SKM-1 (cell line): ENCODE data around the gene NTM.
A peak's percentile ranks its signal among the peaks of the same experiment; 100 is the strongest.

ENCODE experiments used
- DNase-seq: peaks from one replicate; lab custom pipeline; 2025; ENCODE audit not compliant: unreplicated experiment; lab: John Stamatoyannopoulos, UW

The NTM gene

DNA sequence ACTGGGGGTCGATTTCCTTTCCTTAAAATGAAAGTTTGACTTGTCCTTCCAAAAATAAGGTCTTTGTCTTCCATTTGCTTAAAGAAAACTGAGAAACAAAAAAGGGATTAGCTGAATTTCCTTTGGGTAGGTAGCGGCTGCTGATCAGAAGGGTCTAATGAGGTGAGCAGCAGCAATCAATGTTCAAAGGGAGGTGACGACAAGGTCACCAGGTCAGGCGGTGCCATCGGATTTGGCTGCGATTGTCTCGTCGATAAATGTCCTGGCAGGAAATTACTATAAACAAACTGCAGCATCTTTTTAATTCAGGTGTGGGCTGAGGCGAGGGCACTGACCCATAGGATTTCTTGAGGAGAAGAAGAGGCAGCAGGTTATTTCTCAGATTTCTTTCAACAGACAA lies 480.1 kb downstream of the NTM start:
- no peak for DNase-seq

DNA sequence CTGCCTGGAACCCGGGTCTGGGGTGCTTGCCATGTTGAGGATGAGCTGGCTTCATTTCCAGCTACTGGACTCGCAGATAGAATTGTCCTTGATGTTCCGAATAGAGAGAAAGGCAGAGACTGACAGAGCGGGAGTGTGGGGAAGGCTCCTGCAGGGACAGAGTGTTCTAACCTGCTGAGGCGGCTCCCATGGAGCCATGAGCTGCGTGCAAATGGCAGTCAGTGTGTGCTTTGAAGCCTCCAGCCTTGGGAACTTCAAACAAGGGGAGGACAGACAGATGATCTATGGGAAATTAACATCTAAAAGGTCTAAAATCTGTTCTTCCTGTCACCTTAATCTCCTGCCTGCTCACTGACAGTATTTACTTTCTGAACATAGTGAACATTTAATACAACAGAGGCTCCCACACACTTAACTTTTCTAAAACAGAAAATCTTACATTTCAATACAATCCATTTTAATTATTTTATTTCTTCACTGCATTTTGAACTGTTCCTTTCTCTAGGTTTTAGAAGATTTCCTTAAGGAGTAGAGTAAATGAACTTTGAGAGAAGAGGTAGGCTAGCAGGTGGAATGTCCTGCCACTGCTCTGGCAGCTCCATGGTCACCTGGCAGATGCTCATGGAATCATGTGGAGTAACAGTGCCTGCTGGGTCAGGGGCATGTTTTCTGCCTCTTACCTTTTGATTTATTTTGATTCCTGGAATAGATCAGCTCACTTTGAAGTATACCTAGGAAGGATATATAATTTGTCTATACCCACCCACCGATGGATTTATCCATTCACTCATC lies 481.7 kb downstream of the NTM start:
- no peak for DNase-seq

DNA sequence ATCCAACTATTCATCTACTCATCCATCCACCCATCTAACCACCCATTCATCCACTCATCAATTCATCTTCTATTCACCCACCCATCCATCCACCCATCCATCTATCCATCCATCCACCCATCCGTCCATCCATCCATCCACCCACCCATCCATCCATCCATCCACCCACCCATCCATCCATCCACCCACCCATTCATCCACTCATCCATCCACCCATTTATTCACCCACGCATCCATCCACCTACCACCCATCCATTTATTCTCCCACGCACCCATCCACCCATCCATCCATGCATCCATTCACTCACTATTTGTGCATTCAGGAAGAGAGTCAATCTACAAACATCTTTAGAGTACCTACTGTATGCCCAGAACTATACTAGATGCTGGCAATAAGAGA lies 482.3 kb downstream of the NTM start:
- no peak for DNase-seq

DNA sequence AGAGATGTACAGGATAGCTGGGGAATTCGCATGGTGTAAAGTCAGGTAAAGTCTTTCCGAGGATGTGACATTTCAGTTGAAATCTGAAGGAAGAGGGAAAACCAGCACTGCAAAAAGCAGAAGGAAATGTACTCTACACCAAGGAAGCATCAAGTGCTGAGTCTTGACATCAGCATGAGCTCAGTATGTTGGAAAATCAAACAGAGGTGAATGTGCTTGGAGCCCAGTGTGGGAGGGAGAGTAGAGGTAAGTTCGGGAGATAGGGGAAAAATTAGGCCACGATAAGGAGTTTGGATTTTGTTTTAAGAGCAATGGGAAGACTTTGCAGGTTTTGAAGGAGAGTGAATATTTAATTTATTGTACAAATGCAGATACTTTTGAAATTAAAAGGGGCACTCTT lies 484.0 kb downstream of the NTM start:
- DNase-seq: no peak

DNA sequence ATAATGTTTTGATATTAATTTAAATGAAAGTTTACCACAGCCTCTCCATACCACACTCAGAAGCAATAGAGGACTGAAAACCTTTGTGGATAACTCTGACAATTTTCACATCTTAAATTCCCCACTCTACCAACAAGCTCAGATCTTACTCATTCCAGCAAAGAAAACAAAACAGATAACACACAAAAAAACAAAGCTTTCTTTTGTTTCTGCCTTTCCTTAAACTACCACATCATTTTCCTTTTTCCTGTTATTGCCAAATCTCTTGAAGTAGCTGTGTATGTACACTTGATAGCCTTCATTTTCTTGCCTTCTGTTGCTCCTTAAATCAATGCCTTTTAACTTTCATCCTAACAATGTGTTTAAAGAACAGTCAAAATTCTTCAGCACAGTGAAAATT lies 484.9 kb downstream of the NTM start:
- DNase-seq: no peak

DNA sequence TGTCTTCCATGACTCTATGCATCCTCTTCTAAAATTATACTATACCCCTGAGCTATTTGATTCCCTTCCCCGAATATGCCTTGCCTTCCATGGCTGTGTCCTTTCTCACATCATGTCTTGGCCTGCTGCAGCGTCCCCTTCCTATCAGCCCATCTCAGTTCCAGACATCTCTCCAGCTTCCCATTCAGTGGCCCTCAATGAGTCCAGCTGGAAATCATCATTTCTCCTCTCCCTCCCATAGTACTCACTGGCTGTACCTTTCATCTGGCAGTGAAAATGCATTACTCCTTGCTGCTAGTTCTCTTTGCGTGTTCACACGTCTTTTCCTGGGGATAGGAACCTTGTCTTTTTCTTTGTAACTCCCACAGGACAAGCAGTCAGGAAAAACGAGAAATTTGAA lies 486.8 kb downstream of the NTM start:
- DNase-seq: no peak

DNA sequence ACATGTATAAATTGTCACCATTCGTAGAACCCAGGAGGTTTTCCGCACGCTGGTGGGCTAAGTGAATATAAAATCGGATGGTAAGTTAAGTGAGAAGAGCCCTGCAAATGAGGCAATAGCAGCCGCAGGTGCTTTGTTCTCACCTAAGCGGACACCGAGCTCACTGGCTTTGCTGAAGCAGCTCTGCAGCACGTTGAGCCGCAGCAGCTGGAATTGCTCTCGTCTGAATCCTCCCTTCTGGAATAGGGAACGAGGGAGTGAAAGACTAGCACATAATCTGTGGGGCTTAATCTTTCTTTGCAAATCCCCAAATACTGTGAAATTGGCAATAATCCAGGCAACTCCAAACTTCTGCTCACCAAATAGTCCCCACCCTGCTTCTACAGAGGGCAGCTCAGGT lies 488.1 kb downstream of the NTM start:
- DNase-seq: no peak

DNA sequence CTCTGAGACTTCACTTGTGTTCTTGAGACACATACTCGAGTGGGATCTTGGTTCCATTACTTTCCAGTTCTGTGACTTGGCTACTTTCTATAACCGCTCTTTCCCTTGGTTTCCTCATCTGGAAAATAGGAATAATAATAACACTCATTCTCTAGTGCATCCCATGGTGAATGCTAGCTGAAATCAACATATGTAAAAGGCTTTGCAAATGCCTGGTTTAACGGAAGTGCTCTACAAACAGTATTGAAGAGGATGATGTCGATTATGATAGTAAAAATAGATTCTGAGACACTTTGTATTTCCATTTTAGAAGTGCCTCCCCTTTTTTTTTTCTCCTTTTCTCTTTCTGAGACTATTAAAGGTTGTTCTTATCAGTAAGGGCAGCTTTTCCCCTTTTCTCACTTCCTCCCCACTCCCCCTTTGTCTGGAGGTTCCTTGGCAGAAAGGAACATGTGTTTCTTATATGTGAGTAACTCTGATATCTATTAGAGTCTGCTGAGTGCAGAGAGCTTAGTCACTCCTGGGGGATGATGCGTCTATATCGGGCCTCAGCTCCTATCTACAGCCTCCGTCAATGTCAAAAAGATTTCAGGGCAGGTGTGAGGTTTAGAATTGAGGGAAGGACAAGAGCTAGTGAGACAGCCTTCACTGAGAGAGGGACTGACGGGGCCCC lies 489.3 kb downstream of the NTM start:
- DNase-seq: no peak

DNA sequence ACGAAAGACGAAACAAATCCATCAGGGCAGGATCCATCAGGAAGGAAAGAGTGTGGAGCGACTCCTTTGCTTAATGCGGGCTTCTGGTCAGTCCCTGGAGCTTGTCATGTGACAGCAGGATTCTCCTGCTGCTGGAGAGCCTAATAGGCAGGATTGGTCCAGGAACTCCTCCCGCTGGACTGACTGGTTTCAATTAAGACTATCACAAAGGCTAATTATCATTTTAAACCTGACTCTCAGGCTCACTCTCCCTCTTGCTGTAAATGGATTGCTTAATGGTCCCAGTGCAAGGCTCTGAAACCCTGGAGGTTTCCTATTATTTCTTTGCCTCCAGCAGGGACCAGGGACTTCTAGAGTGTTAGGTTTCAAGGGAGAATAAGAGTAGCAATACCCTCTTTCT lies 493.8 kb downstream of the NTM start:
- no peak for DNase-seq

DNA sequence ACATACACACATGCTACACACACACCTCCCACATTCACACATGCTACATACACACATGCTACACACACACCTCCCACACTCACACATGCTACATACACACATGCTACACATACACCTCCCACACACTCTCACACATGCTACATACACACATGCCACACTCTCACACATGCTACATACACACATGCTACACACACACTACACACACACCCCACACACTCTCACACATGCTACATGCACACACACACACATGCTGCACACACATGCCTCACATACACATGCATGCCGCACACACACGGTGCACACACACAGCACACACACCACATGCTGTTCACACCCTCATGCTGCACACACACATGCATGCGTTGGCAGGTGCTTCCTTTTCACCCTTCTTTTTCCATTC lies 495.4 kb downstream of the NTM start:
- no peak for DNase-seq

DNA sequence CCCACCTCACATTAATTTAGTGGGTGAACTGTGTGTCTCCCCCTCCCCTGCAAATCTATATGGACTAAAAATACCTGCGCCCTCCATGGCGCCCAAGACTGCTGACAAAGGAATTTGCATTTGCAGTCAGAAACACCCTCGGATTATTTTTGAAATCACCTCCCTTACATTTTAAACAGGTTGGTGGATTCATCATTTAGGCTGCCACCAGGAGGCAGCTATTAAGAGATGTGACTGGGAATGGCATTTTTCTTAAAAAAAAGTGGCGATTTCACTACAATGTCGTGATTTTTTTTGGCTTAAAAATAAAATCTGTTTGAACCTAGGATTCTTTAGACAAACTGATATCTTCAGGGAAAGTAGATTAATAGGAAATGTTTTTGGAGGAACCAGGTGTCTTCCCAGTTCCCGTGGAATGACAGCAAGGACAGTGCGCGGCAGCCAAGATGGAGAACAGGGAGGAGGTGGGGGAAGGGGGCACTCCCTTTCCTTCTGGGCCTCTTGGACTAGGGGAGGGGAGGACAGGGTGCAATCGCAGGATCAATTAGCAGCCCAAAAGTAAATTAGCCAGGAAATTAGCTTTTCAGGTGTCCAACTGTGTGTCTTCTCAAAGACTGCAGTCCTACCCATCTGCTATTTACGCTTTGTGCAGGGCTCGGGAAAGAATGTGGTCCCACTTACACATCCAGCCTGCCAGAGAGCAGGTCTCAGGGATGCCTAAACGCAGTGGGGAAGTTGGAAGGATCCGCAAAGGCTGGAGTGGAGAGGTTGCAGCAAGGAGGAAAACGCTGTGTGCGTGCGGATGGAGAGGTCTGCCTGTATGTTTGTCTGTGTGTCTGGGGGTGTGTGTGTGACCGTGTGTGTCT lies 496.4 kb downstream of the NTM start:
- no peak for DNase-seq

DNA sequence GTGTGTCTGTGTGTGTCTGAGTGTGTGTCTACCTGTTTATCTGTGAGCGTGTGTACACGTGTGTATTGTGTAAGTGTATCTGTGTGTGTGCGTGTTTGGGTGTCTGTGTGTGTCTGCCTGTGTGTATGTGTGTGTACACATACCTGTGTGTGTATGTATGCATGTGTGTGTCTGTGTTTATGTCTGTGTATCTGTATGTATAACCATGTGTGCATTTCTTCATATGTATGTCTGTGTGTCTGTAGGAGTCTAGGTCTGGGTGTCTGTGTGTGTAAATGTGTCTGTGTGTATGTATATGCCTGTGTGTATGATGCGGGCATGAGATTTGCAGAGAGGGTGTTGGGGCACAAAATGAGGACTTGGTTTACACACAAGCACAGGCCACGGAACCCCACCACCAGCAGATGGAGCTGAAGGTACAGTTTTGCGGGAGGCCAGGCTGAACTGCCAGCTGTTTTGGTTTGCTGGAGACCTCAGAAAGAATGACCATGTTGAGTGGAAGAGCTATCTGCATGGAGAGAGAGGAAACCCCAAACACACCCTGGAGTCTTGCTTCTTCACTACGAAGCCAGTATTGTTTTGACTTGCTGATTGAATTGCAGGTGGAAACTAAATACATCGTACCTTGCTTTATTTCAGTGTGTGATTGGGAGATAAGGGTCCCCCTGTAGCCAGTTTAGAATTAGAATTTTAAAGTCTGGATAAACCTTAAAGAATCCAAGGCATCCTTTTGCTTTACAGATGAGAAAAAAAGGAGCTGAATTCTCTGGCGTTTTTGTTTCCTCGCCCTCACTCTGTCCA lies 497.2 kb downstream of the NTM start:
- DNase-seq: peak; percentile 15

DNA sequence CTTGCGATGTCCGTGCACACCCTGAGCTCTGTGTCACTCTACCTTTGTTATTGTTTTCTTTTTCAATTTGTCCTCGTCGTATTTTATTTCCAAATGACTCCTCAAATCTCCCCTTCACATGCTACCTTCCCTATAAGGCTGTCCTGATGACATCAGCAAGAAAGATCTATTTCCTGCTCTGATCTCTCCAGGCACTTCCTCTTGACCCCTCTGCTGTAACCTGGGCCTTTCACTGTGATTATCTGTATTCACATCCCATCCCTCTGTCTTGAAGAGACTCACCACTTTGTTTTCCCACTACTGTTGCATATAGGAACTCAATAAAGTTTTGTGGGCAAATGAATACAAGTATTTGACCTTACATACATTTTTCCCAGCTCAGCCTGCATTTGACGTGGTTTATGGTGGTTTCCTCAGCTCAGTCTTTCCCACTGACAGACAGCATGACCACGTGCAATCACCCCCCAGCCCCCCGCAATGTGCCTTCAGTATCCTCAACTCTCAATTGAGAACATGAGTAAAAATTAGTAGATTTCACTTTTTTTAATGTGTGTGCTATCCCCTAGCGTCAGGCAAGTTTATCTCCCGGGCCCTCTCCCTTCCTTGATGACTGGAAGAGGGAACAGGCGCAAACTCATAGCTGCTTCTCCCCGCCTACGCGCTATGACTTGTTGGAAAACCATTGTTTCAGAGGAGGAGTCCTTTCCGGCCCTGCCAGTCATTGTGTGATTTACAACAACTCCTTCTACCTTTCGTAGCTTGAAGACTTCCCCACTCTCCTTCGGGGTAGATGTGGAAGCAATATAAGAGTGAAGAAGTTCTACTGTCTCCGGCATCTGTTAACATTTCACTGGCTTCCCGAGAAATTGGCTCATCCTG lies 498.5 kb downstream of the NTM start:
- no peak for DNase-seq

DNA sequence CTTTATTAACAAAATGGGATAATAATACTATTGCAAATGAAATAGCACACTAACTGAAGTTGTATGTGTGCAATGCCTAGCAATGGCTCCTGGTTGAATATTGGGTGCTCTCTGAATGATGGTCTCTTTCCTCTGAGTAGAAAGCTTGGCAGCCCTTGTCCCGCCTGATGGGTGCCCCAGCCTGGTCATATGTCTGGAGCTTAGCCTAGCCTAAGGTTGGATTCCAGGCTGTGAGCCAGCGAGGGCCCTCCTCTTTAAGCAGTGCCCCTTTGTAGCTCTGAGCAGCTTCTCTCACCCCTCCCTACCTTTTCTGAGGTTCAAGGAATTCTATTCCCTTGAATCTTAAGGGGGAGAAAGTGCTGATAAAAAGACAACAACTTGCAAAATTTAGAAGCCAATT lies 499.9 kb downstream of the NTM start:
- no peak for DNase-seq

DNA sequence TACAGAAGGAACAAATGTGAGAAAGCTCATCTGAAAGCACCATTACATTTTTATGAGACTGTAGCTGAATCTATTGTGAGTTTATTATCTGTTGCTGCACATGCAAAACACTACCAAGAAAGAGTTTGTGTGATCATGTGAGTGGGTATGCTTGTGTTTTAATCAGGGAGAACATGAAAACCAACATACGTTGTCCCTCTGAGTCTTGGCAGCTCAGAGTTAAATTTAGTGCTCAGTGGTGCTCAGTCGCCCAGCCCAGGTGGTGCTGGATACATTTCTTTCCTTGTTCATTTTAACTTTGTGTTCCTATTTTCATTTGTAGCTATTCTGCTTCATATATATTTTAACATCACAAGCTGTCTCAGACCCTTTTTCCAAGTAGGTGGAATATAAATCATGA lies 500.6 kb downstream of the NTM start:
- no peak for DNase-seq

DNA sequence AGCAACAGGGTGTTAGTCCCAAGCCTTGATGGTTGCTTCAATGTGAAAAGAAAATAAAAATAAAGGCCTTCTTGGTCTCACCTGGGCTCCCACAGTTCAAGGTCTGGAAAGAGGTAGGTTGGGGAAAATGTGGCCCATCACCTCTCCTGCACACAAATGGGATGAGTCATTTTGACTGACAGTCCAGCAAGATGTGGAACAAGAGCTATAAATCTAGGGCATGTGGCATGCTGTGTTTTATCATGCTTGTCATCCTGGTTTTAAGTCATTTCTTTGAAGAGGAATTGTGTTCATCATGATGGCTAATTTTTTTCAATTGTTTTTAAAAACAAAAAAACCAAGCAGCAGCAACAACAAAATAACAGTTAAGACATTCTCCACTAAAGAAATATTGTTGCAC lies 503.7 kb downstream of the NTM start:
- no peak for DNase-seq

DNA sequence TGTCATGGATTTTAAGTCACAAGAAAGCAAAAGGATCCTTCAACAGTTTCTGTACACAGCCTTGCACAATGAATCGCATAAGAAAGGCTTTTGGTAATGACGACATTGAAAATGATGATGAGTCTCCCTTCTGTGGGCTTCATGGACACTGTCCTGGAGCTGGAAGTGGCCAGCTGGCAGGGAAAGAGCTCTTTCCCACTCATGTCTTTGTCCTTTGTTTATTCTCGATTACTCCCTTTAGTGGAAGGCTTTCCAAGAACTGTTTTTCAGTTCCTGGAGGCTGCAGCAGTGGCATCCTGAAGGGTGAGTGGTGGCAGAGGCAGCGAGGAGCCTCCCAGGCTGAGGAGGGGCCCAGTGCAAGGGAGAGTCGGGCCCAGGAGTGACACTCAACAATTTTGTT lies 505.2 kb downstream of the NTM start:
- no peak for DNase-seq

DNA sequence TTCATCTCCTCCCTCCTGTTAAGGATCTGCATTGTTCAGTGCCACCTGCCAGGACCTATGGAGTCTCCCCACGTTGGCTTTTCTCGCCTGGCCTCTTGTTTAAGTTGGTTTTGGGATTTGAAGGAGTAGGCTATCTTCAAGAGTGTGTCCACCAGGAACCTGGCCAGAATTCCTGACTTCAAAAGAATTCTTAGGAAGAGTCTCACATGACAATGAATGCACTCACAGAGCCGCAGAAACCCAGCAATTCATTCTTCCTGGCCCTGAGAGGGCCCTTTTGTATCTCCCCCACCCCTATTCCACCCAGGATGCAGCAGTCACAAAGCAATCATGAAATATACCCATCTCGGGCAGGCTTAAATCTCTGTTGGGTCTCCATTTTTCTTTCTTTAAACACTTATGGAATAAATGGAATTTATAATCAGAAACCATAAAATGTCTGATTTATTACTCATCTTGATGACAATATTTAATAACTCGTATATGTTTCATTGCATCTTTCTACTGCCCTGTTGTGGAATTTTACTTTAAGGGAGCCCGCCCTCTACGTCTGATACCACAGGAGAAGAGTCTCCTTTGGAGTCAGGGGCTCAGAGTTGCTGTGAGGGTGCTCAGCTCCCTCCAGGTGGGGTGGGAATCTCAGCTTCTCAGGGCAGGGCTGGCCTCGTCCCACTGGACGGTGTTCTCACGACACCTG lies 507.0 kb downstream of the NTM start:
- no peak for DNase-seq

DNA sequence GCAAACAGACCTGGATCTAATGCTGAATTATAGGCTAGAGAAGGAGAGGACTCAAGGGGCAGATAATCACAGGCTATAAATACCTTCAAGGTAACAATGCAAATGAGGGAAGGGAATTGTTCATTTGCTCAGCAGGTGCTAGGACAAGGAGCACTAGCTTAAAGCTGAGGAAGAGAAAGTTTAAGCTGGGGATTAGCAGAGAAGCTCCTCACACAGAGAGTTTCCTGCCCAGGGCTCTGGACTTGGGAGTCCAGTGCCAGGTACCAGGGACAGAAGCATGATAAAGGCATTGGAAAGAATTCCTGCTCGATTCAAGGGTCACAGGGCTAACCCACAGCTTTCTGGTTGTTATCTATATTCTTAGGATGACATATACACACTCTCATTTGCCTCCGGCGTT lies 509.9 kb downstream of the NTM start:
- no peak for DNase-seq

DNA sequence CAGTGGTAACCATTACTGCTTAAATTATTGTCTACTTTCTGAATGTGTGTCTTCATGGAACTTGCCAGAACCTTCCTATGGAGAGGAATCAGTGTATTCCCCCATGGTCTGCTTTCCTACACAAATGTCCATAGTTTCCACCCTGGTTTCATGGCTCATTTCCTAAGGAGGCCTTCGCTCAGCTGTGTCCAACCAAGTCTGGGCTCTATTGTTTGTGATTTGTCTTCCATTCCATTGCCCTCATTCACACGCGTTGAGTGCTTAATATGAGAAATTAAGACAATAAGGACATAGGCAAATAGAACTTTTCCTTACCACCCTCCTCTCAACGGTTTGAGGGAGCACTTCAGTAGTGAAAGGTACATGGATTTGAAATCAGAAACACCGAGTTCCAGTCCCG lies 510.6 kb downstream of the NTM start:
- DNase-seq: no peak
